Trophoblast cell (in vitro differentiated cells and primary cell): ENCODE measurements around the gene ABTB2.

ENCODE experiments used
- DNase-seq, 2 donors: peaks; one replicate each; pipeline ENCODE4 v3.0.0-alpha.2; 2016
- H2AFZ ChIP-seq: 2 replicates; pipeline ENCODE4 v1.6.1; 2013; ENCODE audit warnings: low read length, moderate library complexity, mild to moderate bottlenecking; ENCODE audit not compliant: insufficient read depth, poor library complexity
- H2AK5ac ChIP-seq: 2 replicates; pipeline ENCODE4 v1.6.1; 2013; ENCODE audit warnings: mild to moderate bottlenecking, low read length
- H2BK120ac ChIP-seq: 2 replicates; pipeline ENCODE4 v1.6.1; 2013; ENCODE audit warnings: low read length, mild to moderate bottlenecking, moderate library complexity; ENCODE audit not compliant: insufficient read depth, poor library complexity
- H2BK12ac ChIP-seq: 2 replicates; pipeline ENCODE4 v1.6.1; 2013; ENCODE audit warnings: mild to moderate bottlenecking, low read length, moderate library complexity
- H2BK5ac ChIP-seq: 2 replicates; pipeline ENCODE4 v1.6.1; 2013; ENCODE audit warnings: low read length, low read depth, moderate library complexity, mild to moderate bottlenecking; ENCODE audit not compliant: poor library complexity
- H3K14ac ChIP-seq: 2 replicates; pipeline ENCODE4 v1.6.1; 2013; ENCODE audit warnings: mild to moderate bottlenecking, low read length
- H3K18ac ChIP-seq: 2 replicates; pipeline ENCODE4 v1.6.1; 2013; ENCODE audit warnings: mild to moderate bottlenecking, low read length
- H3K23ac ChIP-seq: 2 replicates; pipeline ENCODE4 v1.6.1; 2013; ENCODE audit warnings: low read length
- H3K27ac ChIP-seq: 2 replicates; pipeline ENCODE4 v1.5.1; 2013; ENCODE audit warnings: low read depth, mild to moderate bottlenecking, inconsistent platforms, low read length, moderate library complexity
- H3K27me3 ChIP-seq: 2 replicates; pipeline ENCODE4 v1.6.1; 2013; ENCODE audit warnings: inconsistent platforms, mild to moderate bottlenecking, low read length, moderate library complexity; ENCODE audit not compliant: insufficient read depth
- H3K36me3 ChIP-seq, 2 experiments: 1 replicate in 1 of 2; 2 replicates in 1 of 2; pipeline ENCODE4 v1.6.1; 2013; ENCODE audit warnings: low read length in 2 of 2, mild to moderate bottlenecking in 2 of 2, moderate library complexity in 1 of 2; ENCODE audit not compliant: insufficient read depth in 2 of 2, control insufficient read depth in 1 of 2
- H3K4ac ChIP-seq: 2 replicates; pipeline ENCODE4 v1.6.1; 2013; ENCODE audit warnings: low read depth, mild to moderate bottlenecking, low read length, moderate library complexity
- H3K4me1 ChIP-seq, 2 experiments: 1 replicate in 1 of 2; 2 replicates in 1 of 2; pipeline ENCODE4 v1.6.1; 2013; ENCODE audit warnings: low read length in 2 of 2, mild to moderate bottlenecking in 2 of 2, moderate library complexity in 1 of 2; ENCODE audit not compliant: insufficient read depth in 2 of 2, control insufficient read depth in 1 of 2
- H3K4me2 ChIP-seq: 2 replicates; pipeline ENCODE4 v1.6.1; 2013; ENCODE audit warnings: inconsistent platforms, mild to moderate bottlenecking, low read length, moderate library complexity
- H3K4me3 ChIP-seq: 2 replicates; pipeline ENCODE4 v1.5.1; 2013; ENCODE audit warnings: mild to moderate bottlenecking, low read depth, low read length, inconsistent platforms
- H3K79me1 ChIP-seq: one replicate; pipeline ENCODE4 v1.6.1; 2013; ENCODE audit warnings: low read length
- H3K79me2 ChIP-seq: 2 replicates; pipeline ENCODE4 v1.6.1; 2013; ENCODE audit warnings: low read length, mild to moderate bottlenecking; ENCODE audit not compliant: control insufficient read depth, insufficient read depth, poor library complexity
- H3K9ac ChIP-seq: 2 replicates; pipeline ENCODE4 v1.6.1; 2013; ENCODE audit warnings: mild to moderate bottlenecking, low read length
- H3K9me3 ChIP-seq: 2 replicates; pipeline ENCODE4 v1.6.1; 2013; ENCODE audit warnings: low read depth, mild to moderate bottlenecking, control low read depth, inconsistent platforms, low read length; ENCODE audit not compliant: insufficient read depth
- H4K12ac ChIP-seq: 2 replicates; pipeline ENCODE4 v1.6.1; 2013; ENCODE audit warnings: low read depth, mild to moderate bottlenecking, low read length, moderate library complexity
- H4K8ac ChIP-seq: 2 replicates; pipeline ENCODE4 v1.6.1; 2013; ENCODE audit warnings: low read depth, mild to moderate bottlenecking, low read length, moderate library complexity
- H4K91ac ChIP-seq: one replicate; pipeline ENCODE4 v1.6.1; 2013; ENCODE audit warnings: low read depth, mild to moderate bottlenecking, low read length, moderate library complexity
- WGBS: extraction: QIAGEN DNeasy Blood & Tissue Kit; methylation state at CpG from one replicate; pipeline ENCODE4 v1.1.7; 2013; ENCODE audit warnings: missing lambda C conversion rate; ENCODE audit not compliant: insufficient read length, insufficient coverage; ENCODE audit errors: extremely low coverage; 5-methylcytosine and 5-hydroxymethylcytosine counted together

ABTB2 gene

GRCh38 chr11:34327804-34328631 is 29.8 kb downstream of the ABTB2 start:
- Histone ChIP-seq H2AK5ac (no peak overlapping the region), H3K36me3 (no peaks in the 10 kb centered on the region), H3K9ac (no peak overlapping the region), H2AFZ (no peak overlapping the region), H3K9me3 (no peaks in the 10 kb centered on the region), H4K12ac (no peak overlapping the region), H3K79me1 (peaks cover 2% of the 10 kb centered on the region), H2BK12ac (no peak overlapping the region), H3K18ac (no peak overlapping the region), H4K91ac (no peak overlapping the region), H3K79me2 (no peaks in the 10 kb centered on the region), H2BK120ac (no peak overlapping the region), H3K14ac (no peak overlapping the region), H3K4me2 (no peak overlapping the region), H2BK5ac (no peak overlapping the region), H3K4me3 (no peak overlapping the region), H4K8ac (no peak overlapping the region), H3K4ac (no peak overlapping the region), H3K23ac (no peak overlapping the region), H3K4me1 (peaks cover 8 to 20% of the 10 kb centered on the region in 2 experiments), H3K27ac (no peak overlapping the region), H3K27me3 (no peaks in the 10 kb centered on the region)
- no peak for DNase-seq
- WGBS = no CpG with 5 or more reads among the region's 7 CpGs

GRCh38 chr11:34324466-34324865 is 33.3 kb downstream of the ABTB2 start:
- no peaks in the 10 kb centered on the region for H3K9me3 ChIP-seq
- no peak overlapping the region for H4K12ac ChIP-seq
- no peaks in the 10 kb centered on the region for H3K36me3 ChIP-seq
- no peak overlapping the region for H4K91ac ChIP-seq
- H2AK5ac ChIP-seq = no peak overlapping the region
- H3K27ac ChIP-seq = no peak overlapping the region
- peaks cover 5 to 10% of the 10 kb centered on the region in 2 experiments for H3K4me1 ChIP-seq
- no peak for DNase-seq
- no peak overlapping the region for H3K14ac ChIP-seq
- H3K27me3 ChIP-seq = no peaks in the 10 kb centered on the region
- no peak overlapping the region for H3K18ac ChIP-seq
- peak overlapping the region; percentile 26 for H2BK120ac ChIP-seq
- H3K9ac ChIP-seq = no peak overlapping the region
- H3K4ac ChIP-seq = no peak overlapping the region
- no peak overlapping the region for H3K4me3 ChIP-seq
- no peak overlapping the region for H2AFZ ChIP-seq
- H3K79me2 ChIP-seq = no peaks in the 10 kb centered on the region
- no CpG with 5 or more reads among the region's 3 CpGs for WGBS
- H3K23ac ChIP-seq = no peak overlapping the region
- H3K4me2 ChIP-seq = no peak overlapping the region
- peak overlapping the region; percentile 25 for H2BK5ac ChIP-seq
- H4K8ac ChIP-seq = no peak overlapping the region
- H3K79me1 ChIP-seq = peaks cover 5% of the 10 kb centered on the region
- H2BK12ac ChIP-seq = no peak overlapping the region

GRCh38 chr11:34323601-34324000 is 34.2 kb downstream of the ABTB2 start:
- no CpG with 5 or more reads among the region's 2 CpGs for WGBS
- Histone ChIP-seq H3K14ac (no peak overlapping the region), H3K9me3 (no peaks in the 10 kb centered on the region), H3K4ac (no peak overlapping the region), H2AFZ (no peak overlapping the region), H4K91ac (no peak overlapping the region), H3K27me3 (no peaks in the 10 kb centered on the region), H3K23ac (no peak overlapping the region), H3K4me2 (no peak overlapping the region), H3K27ac (no peak overlapping the region), H2BK5ac (no peak overlapping the region), H2AK5ac (no peak overlapping the region), H3K18ac (no peak overlapping the region), H2BK12ac (no peak overlapping the region), H2BK120ac (no peak overlapping the region), H3K36me3 (no peaks in the 10 kb centered on the region), H3K4me3 (no peak overlapping the region), H4K12ac (no peak overlapping the region), H3K9ac (no peak overlapping the region), H3K79me1 (peaks cover 5% of the 10 kb centered on the region), H4K8ac (no peak overlapping the region), H3K4me1 (peaks cover 2 to 6% of the 10 kb centered on the region in 2 experiments), H3K79me2 (no peaks in the 10 kb centered on the region)
- peak in 1 of 2 donors; percentile 40 for DNase-seq

- Histone ChIP-seq H3K27ac (no peak overlapping the region), H2AFZ (no peak overlapping the region), H3K18ac (no peak overlapping the region), H4K91ac (no peak overlapping the region), H3K79me2 (no peaks in the 10 kb centered on the region), H3K14ac (no peak overlapping the region), H3K4me3 (no peak overlapping the region), H4K8ac (no peak overlapping the region), H3K79me1 (peaks cover 3% of the 10 kb centered on the region), H3K36me3 (peaks cover 2 to 5% of the 10 kb centered on the region in 2 experiments), H2BK12ac (no peak overlapping the region), H2BK5ac (no peak overlapping the region), H2AK5ac (no peak overlapping the region), H3K9ac (no peak overlapping the region), H3K27me3 (no peaks in the 10 kb centered on the region), H3K23ac (no peak overlapping the region), H3K4ac (no peak overlapping the region), H3K9me3 (no peaks in the 10 kb centered on the region), H3K4me1 (peaks cover under 1 to 5% of the 10 kb centered on the region in 2 experiments), H2BK120ac (no peak overlapping the region), H3K4me2 (no peak overlapping the region), H4K12ac (no peak overlapping the region)
- DNase-seq = no peak
- no CpG with 5 or more reads among the region's 4 CpGs for WGBS
Measured at GRCh38 chr11:34318111-34319037, 39.4 kb downstream of the ABTB2 start.
